Testis (tissue), 2 donors: ENCODE results near the gene GMPR.

Experiments
- CTCF ChIP-seq, 3 experiments: fragments of 450-650 bp in 2 of 3; fragments of 200-600 bp in 1 of 3; sonication (generic) in 1 of 3; IDR thresholded peaks; one replicate each; pipeline ENCODE4 v1.5.1; 2016 to 2019; ENCODE audit warnings: antibody characterized with exemption in 3 of 3, mild to moderate bottlenecking in 2 of 3, moderate library complexity in 1 of 3
- POLR2A ChIP-seq: fragments of 450-650 bp; IDR thresholded peaks from one replicate; pipeline ENCODE4 v1.6.1; 2017; ENCODE audit warnings: antibody characterized with exemption, mild to moderate bottlenecking, moderate library complexity

- no peak for TF ChIP-seq CTCF (IDR thresholded peaks at IDR 0.05)
- no peak for TF ChIP-seq POLR2A
These were observed 97.8 kb downstream of the GMPR start for GRCh38 chr6:16336056-16336818.
